Measurements from ENCODE around the gene MOB3A. TPM values are rescaled to one million over a fixed set of nuclear protein-coding genes. Genes with fewer than 3 reads are reported as not detected.
A peak's percentile ranks its signal among the peaks of the same experiment; 100 is the strongest.
"Not testable (repeated sequence)": the region's sequence is repeated elsewhere in the genome, so short reads cannot be mapped to it uniquely, and the experiment has no call there.

Gene MOB3A
- total RNA-seq, 1 donor from 2014 or later = 15.6 TPM

GRCh38 chr19:2112516-2113320 is 16.6 kb upstream of the MOB3A start:
- DNase-seq (no peak), ATAC-seq (ENCODE audit: poor library complexity) (peak; percentile 32)
- intact Hi-C loops (cut with DNase I) = no loop called here

GRCh38 chr19:2111886-2112285 is 15.8 kb upstream of the MOB3A start:
- intact Hi-C loops (cut with DNase I) = no loop called here

GRCh38 chr19:2111425-2111824 is 15.3 kb upstream of the MOB3A start:
- ATAC-seq (ENCODE audit: poor library complexity) (no peak), DNase-seq (no peak)
- intact Hi-C loops (cut with DNase I) = no loop called here

More at GRCh38 chr19:2111886-2112285, 15.8 kb upstream of the MOB3A start:
- DNase-seq (no peak), ATAC-seq (ENCODE audit: poor library complexity) (no peak)

- intact Hi-C loops (cut with DNase I) = no loop called here
- no peak for ATAC-seq (ENCODE audit: poor library complexity)
- no peak for DNase-seq
Observed at GRCh38 chr19:2110822-2111221, 14.7 kb upstream of the MOB3A start.

- intact Hi-C loops (cut with DNase I) = no loop called here
- ATAC-seq (ENCODE audit: poor library complexity) (no peak), DNase-seq (no peak)
Observed at GRCh38 chr19:2109046-2109864, 13.1 kb upstream of the MOB3A start.

- DNase-seq (no peak), ATAC-seq (ENCODE audit: poor library complexity) (no peak)
- intact Hi-C loops (cut with DNase I) = no loop called here
Observed at GRCh38 chr19:2108251-2109016, 12.3 kb upstream of the MOB3A start.

GRCh38 chr19:2103045-2103707 is 7.0 kb upstream of the MOB3A start:
- no peak for DNase-seq
- no peak for ATAC-seq (ENCODE audit: poor library complexity)
- intact Hi-C loops (cut with DNase I) = no loop called here

GRCh38 chr19:2101417-2102335 is 5.5 kb upstream of the MOB3A start:
- ATAC-seq (ENCODE audit: poor library complexity) (no peak), DNase-seq (no peak)
- intact Hi-C loops (cut with DNase I) = no loop called here

GRCh38 chr19:2100719-2101061 is 4.6 kb upstream of the MOB3A start:
- ATAC-seq (ENCODE audit: poor library complexity) (no peak), DNase-seq (no peak)
- intact Hi-C loops (cut with DNase I) = no loop called here

GRCh38 chr19:2099937-2100718 is 4.0 kb upstream of the MOB3A start:
- no peak for ATAC-seq (ENCODE audit: poor library complexity)
- intact Hi-C loops (cut with DNase I) = no loop called here
- no peak for DNase-seq

GRCh38 chr19:2099054-2099501 is 3.0 kb upstream of the MOB3A start:
- intact Hi-C loops (cut with DNase I) = no loop called here
- ATAC-seq (ENCODE audit: poor library complexity) = no peak

GRCh38 chr19:2097886-2098327 is 1.8 kb upstream of the MOB3A start:
- ATAC-seq (ENCODE audit: poor library complexity) (no peak), DNase-seq (no peak)
- intact Hi-C loops (cut with DNase I) = no loop called here

More at GRCh38 chr19:2099054-2099501, 3.0 kb upstream of the MOB3A start:
- DNase-seq = no peak

- ATAC-seq (ENCODE audit: poor library complexity) = no peak
- intact Hi-C loops (cut with DNase I) = no loop called here
Observed at GRCh38 chr19:2097203-2097885, 1.2 kb upstream of the MOB3A start.

GRCh38 chr19:2096480-2097202 is 515 bp upstream of the MOB3A start, which contains the start of gene IZUMO4:
TSS of gene IZUMO4 (plus strand) at chr19:2096915. CDS start at chr19:2096946, 31 bp downstream.
- intact Hi-C loops (cut with DNase I) = no loop called here
- DNase-seq = peak; percentile 100
- ATAC-seq (ENCODE audit: poor library complexity) = peak; percentile 93

More at GRCh38 chr19:2097203-2097885, 1.2 kb upstream of the MOB3A start:
- no peak for DNase-seq

GRCh38 chr19:2091926-2092525 is 4.1 kb downstream of the MOB3A start:
- ATAC-seq (ENCODE audit: poor library complexity); intact Hi-C loops (cut with DNase I); DNase-seq: not testable (repeated sequence)
